NCI-H187 (cell line): Measurements from ENCODE around the gene CBR1.
"Not testable (repeated sequence)": the region's sequence is repeated elsewhere in the genome, so short reads cannot be mapped to it uniquely, and the experiment has no call there.

Experiments used
- DNase-seq, 2 experiments: peaks; one replicate each; lab custom pipeline; 2025; lab: John Stamatoyannopoulos, UW

The CBR1 gene

DNA sequence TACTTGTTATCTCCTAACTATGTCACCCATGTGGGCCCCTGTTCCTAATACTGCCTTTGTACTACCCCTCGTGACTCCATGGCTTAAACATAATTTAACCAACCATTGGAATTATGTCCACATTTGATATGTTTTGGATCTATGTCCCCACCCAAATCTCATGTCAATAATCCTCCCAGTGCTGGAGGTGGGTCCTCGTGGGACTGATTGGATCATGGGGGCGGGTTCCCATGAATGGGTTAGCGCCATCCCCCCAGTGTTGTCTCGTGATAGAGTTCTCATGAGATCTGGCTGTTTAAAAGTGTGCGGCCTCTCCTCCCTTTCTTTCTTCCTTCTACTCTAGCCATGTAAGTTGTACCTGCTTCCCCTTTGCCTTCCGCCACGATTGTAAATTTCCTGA, 9.8 kb downstream of the CBR1 start:
- DNase-seq = no peak

DNA sequence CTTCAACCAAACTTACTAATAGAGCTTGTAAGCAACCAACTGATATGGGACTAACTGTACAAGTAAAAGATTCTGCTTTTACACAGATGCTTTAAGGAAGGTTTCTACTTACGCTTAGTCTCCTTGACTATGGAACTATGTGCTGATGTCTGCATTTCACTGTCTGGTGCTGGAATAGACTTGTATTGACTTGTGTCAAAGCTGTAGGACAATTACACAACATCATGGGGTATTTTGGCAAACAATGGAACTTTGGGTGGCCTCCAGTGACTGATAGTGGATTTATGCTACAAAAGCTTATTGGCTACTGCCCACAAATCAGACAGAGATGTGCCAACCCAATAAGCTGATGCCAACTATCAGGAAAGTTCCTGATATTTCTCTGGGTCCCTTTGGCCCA, 10.6 kb downstream of the CBR1 start:
- no peak for DNase-seq

DNA sequence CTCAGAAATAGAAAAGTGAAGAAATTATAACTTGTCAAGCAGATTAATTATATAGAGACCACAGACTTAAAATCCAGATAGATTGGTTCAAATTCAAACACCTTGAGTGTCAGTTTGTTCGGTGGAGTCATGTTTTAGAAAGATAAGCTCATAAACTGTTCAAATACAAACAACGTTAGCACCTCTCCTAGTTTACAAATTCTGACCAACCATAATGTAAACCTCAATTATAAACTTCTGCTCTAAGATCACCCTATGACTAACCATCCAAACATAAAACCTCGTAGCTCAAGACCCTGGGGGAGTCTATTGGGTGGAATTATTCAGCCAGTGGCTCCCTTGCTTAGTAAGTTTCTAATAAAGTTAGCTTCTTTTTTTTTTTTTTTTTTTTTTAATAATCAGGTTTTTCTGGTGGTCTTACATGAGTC, 12.4 kb downstream of the CBR1 start:
- DNase-seq = no peak

DNA sequence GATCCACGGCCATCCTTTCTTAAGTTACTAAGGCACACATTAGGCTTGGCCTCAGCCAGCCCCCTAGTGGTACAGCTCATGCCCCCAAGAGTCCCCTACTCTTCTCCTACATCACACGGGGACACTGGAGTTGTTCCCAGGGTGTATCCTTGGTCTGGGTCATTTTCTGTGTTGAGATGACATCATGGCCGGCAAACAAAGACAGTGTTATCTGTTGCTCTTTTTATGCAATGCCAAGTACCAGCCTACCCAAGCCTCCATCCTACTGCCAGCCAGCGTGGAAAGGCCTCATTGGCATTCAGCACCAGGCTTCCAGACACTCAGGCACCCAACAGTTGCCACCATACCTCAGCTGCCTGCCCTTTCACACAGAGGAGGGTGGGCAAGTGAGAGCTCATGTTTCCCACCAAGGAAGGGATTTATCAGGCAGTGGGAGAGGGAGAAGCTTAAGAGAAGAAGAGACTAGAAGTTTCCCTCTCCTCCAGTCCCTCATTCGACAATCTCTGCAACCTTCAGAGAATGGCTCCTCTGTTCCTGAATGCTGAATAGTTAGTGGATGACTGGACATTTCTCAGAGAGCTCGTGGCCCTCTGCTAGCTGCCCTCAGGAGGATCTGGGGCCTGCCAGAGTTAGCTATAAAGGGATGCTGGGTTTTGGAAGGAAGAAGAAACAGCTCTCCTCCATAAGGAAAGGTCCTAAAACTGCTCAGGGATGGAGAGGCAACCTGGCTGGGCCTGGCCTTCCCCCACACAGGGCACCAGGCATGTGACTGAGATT, 17.7 kb downstream of the CBR1 start:
- no peak for DNase-seq

DNA sequence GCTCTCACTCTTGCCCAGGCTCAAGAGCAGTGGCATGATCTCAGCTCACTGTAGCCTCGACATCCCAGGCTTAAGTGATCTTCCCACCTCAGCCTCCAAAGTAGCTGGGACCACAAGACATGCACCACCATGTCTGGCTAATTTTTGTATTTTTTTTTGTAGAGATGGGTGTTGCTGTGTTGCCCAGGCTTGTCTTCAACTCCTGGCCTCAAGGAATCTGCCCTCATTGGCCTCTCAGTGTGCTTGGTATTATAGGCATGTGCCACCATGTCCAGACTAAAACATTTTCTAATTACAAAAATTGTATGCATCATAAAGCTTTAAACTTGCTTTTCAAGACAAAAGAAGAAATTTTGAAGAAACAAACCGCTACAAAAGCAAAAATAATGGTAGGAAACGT, 20.1 kb downstream of the CBR1 start:
- DNase-seq = no peak

DNA sequence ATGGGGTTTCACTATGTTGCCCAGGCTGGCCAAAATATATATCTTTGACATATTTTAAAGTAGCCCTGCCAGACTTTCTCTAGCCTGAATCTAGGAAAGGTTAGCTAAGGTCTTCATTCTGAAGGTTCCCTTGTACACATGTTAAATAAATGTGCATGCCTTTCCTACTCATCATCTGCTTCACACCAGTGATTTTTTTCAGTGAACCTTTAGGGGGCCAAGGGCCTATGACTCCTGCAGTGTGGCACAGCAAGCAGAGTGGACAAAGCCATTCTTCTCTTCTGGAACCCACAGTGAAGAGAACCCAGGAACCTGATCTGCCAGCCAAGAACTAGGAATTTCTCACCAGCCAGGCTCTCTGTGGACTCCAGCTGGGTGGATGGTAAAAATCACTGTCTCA, 22.9 kb downstream of the CBR1 start:
- DNase-seq = no peak

DNA sequence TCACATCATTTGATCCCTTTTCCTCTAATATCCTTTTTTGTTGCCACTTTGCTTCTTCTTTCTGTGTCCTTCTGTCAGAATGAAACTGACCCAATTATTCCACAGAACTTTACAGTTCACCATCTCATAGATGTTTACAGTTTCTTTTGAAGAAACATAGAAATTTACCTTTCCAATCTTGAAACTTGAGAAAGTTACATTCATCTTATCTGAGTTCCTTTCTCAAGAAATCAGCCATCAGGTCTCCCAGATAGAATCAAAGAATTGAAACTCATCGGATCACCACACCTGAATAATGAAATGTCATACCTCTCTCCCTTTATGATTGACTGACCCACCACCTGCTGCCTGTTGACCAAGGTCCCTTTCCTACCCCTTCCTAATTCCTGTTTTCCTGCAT, 23.7 kb downstream of the CBR1 start:
- no peak for DNase-seq

DNA sequence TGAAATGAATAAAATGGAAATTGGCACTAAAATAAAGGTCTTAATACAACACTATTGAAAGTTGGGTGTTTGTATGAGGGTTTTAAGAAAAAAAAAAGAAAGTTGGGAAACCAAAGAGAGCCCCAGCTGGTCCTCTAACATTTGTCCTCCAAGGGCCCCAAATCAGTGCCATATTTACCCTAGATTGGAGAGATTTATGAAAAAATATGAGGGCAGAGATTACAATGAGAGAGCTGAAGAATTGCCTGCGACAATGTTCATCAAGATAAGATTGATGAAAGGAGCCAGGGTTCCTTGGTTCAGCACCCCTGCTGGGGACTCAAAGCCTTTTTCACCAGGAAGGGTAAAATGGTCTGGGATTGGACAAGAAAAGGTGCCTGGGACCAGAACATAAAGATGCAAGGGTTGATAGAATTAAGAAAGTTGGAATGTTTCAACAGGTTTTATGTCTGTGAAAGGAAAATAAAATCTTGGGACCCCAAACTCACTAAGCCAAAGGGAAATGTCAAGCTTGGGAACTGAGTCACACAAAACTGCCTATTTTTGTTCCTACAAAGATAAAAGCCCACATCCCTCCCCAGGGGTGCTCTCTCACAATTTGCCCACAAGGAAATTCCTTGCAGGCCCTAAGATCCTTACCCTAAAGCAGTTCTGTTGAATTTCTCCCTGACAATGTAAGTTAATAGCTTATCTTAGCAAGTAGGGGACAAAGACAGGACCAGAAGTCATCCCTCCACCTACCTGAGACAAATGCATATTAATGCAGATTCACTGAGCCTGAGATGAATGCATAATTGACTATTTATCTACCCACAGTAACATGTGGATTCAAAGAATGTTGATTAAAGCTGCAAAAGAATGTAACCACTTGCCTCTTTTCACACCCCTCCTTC, 26.8 kb downstream of the CBR1 start:
- no peak for DNase-seq

DNA sequence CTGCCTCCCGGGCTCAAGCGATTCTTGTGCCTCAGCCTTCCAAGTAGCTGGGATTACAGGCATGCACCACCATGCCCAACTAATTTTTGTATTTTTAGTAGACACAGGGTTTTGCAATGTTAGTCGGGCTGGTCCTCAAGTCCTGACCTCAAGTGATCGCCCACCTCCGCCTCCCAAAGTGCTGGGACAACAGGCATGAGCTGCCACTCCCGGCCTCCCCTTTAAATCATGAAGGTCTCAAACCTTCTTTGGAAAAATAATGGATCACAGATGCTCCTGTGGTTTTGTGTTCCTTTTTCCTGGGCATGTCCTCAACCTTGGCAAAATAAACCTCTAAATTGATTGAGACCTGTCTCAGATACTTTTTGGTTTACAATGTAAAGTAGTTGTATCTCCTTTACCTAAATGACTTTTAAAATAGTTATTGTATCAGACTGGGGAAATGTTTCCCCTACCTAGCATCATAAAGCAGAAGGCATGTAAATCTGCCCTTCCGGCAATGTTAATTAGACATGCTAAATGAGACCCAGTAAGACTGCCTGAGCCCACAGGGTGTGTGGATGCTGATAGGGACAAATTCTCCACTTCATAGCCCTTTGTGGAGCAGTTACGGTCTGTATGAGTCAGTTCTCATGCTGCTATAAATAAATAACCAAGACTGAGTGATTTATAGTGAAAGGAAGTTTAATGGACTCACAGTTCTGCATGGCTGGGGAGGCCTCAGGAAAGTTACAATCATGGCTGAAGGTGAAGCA, 27.8 kb downstream of the CBR1 start:
- DNase-seq = no peak

DNA sequence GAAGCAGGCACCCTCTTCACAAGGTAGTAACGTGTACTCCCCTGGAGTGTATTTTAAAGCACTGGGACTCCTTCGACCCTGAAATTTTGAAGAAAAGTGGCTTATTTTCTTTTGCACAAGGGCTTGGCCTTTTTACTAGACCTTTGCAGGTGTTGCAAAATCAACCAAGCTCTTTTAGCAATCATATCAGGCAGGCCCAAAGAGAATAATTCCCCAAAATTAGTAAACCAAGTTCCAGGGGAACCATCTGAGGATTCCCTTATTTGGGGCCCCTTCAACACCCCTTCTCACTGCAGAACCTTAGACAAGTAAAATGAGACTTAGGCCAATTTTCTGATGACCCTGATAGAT, 28.3 kb downstream of the CBR1 start:
- DNase-seq = no peak

DNA sequence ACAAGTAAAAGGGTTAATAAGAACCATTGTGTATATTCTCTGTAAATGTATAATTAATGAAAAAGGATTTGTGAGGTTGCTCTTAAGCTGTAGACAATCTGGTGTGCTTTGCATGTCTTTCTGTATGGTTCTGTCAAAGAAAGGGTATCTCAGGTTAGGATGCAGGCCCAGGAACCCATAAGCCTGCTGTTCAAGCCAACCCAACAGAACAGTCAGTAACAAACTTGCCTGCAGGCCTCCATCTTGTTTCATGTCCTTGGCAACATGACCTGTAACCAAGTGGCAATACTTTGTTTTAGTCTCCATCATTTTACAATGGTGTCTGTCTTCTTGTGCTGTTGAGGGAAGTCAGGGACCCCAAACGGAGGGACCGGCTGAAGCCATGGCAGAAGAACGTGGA, 29.2 kb downstream of the CBR1 start:
- DNase-seq = no peak

DNA sequence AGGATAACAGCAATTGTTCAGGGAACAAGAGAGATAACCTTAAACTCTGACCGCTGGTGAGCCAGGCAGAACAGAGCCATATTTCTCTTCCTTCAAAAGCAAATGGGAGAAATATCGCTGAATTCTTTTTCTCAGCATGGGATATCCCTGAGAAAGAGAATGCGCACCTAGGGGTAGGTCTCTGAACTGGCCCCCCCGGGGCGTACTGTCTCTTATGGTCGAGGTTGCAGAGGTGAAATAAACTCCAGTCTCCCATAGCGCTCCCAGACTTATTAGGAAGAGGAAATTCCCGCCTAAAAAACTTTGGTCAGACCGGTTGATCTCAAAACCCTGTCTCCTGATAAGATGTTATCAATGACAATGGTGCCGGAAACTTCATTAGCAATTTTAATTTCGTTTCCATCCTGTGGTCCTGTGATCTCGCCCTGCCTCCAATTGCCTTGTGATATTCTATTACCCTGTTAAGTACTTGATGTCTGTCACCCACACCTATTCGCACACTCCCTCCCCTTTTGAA, 29.9 kb downstream of the CBR1 start:
- not testable (repeated sequence) for DNase-seq

DNA sequence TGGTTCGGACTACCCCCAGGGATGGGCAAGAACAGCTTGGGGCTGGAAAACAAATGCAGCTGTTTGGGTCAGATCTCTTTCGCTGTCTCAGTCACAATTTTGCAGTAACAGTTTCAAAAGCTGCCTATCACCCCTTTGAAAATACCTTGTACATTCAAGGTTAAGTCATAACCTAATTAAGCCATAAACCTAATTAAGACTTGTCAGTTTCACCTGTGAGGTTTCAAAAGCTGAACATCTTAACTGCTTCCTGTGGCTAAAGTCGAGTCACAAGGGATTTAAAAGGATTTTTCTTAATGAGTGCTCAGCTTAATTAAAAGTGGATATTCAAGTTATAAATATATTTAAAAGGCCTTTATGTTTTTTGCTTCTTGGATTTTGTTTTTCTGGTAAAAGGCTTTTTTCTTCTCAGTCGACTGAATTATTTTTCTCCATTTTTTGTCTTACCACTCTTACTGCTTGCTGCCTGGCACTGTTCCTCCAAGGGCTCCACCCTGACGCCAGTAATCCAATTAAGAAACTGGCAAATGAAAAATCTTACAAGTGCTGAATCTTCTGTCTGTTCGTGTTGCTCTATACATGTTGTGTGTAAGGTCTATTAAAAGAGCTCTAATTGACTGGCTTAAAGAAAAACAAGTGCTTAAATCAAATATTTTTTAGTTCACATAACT, 31.3 kb downstream of the CBR1 start:
- no peak for DNase-seq

DNA sequence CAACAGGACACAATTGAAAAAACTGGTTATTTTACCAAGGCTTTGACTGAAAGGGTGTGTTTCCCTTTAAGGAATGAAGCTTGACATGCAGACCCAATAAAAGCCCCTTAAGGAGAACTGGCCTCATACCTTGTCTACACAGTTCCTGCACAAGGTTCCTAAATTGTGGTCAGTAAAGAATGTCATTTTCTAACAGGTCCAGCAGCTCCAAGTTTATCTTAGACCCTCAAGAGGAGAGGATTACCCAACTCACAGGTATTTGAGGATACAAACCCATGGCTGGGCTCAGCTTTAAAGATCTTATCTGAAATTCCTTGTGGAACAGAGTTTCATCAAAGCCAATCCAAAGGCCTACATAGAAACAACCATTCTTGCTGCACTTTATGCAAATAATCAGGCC, 33.6 kb downstream of the CBR1 start:
- DNase-seq = no peak

DNA sequence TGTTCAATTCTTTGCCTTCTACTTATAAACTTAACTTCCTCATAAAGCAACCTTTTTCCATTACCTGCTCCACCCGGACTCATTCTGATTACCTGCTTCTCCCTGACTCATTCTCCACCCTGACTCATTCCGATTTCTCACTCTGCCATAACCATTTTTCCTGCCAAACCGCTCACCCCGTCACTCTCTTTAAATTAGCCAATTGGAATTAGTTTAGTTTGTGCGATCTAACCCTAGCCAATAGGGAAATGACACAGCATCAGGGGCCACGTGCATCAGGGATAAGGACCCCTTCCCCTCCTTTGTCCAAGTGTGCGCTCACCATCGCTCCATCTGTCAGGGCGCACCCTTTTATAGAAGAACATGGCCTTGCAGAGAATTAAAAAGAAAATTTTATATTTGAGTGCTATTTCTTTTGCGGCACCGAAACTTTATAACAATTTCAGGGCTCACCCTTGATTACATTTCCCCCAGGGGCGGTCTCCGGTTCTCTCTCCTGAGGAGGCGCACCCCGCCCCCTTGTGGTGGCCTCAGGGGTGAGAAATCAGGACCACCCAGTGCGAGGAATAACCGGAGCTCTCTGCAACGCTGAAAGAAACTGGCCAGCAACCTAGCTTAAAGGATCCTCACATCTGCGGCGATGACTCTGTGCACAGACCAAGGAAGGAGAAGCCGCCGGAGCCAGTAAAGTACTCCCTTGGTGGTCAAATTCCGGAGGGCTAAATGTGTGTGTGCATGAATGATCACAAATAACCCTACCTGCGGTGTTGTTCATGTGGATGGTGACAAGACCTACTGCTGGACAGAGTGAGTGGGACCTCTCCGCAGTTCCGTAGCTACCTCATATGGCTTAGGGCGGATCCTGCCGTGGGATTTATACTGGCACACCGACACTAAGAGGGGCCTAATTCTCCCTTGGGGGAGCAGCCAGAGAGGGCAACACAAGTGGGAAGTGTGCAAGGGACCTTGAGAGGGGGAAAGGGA, 34.8 kb downstream of the CBR1 start:
- DNase-seq = no peak

DNA sequence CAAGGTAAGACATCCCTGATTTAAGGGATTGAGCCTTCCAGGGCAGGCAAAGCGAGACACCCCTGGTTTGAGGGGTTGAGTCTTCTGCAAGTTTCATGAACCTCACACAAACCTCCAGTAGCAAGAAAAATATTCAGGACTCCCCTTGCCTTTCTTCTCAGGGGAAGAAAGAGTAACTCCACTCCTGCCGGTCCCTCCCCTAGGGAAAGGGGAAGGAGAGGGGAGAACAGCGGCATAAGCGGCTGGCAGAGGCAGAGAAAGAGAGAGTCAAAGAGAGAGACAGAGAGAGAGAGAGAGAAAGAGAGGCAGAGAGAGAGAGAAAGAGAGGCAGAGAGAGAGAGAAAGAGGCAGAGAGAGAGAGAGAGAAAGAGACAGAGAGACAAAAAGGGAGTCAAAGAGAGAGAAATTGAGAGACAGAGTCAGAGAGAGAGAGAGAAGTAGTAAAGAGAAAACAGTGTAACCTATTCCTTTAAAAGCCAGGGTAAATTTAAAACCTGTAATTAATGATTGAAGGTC, 35.6 kb downstream of the CBR1 start:
- DNase-seq = no peak

DNA sequence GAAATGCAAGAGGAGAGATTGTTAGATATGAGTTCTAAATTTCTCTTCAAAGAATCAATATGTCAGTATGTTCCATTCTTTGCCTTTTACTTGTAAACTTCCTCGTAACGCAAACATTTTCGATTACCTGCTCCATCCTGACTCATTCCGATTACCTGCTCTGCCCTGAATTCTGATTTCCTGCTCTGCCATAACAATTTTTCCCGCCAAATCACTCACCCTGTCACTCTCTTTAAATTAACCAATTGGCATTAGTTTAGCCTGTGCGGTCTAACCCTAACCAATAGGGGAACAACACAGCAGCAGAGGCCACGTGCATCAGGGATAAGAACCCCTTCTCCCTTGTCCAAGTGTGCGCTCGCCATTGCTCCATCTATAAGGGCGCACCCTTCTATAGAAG, 40.0 kb downstream of the CBR1 start:
- DNase-seq = no peak

DNA sequence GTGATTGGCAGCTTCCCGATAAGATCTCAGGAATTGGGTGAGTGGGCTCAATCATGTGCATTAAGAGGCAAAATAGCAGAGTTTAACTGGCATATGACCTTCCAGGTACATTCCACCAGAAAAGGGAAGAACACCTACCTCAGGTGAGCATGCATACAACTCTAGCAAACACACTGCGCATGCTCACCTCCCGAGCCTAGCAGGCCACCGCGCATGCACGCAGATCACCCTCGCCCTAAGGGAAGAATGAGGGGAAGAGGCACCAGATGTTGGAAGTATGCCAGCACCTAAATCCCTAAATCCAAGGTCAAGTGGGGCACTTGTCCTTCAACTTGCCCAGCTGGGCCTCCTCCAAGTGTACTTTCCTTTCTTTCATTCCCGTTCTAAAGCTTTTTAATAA, 41.4 kb downstream of the CBR1 start:
- no peak for DNase-seq

DNA sequence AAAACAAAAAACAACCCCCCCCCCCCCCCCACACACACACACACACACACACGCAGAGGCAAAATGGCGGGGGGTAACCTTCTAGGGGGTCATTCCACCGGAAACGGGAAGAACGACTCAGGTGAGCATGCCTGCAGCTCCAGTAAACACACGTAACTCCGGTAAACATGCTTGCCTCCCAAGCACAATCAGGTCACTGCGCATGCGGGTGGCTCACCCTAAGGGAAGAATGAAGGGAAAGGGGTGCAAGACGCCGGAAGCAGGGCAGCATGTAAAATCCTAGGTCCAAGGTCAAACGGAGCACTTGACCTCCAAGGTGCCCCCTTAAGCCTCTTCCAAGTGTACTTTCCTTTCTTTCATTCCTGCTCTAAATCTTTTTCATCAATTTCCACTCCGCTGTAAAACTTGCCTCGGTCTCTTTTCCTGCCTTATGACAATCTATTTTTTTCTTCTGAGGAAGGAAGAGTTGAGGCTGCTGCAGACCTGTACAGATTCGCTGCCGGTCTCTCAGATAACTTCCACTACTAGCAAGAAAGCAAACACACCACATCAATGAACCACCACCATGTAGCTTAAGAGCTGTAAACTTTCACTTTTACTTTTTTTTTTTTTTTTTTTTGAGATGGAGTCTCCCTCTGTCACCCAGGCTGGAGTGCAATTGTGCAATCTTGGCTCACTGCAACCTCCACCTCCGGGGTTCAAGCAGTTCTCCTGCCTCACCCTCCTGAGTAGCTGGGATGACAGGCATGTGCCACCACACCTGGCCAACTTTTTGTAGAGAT, 44.0 kb downstream of the CBR1 start:
- peak; percentile 23 to 32 for DNase-seq
